Colonic mucosa (tissue), 4 donors: ENCODE results near the gene BANK1. TPM values are rescaled to one million over a fixed set of nuclear protein-coding genes. Genes with fewer than 3 reads are reported as not detected.

ENCODE experiments used
- DNase-seq: peaks from one replicate; pipeline ENCODE4 v3.0.0-alpha.2; 2020
- H3K27ac ChIP-seq: fragments of 200-600 bp; one replicate; pipeline ENCODE4 v1.8.0; 2021
- H3K27me3 ChIP-seq: fragments of 200-600 bp; one replicate; pipeline ENCODE4 v1.8.0; 2021
- H3K36me3 ChIP-seq: fragments of 200-600 bp; one replicate; pipeline ENCODE4 v1.8.0; 2021
- H3K4me1 ChIP-seq: fragments of 200-600 bp; one replicate; pipeline ENCODE4 v1.8.0; 2021; ENCODE audit warnings: mild to moderate bottlenecking
- H3K4me3 ChIP-seq: fragments of 200-600 bp; one replicate; pipeline ENCODE4 v1.8.0; 2021
- H3K9ac ChIP-seq, 2 donors: one replicate each; pipeline ENCODE4 v1.7.0; 2013; ENCODE audit warnings: control low read depth in 2 of 2, low read depth in 2 of 2, low read length in 2 of 2
- H3K9me3 ChIP-seq: fragments of 200-600 bp; one replicate; pipeline ENCODE4 v1.8.0; 2021
- intact Hi-C: fragments of 100-400 bp; cut with DNase I; formaldehyde crosslinking; loops from one replicate; pipeline ENCODE4 v1.14.1; 2022
- total RNA-seq, 2 donors: library from RNA; stranded (reverse); fragmentation: NEBNext Ultra II Directional in 1 of 2; extraction: Animal tissue kit (Norgen Biotek cat#: 25700) in 1 of 2; gene quantifications; one replicate each; pipeline ENCODE4 v1.2.1, GENCODE V29; 2021
- TF ChIP-seq, protein P1 (sequence below): fragments of 200-600 bp; IDR thresholded peaks from one replicate; pipeline ENCODE4 v1.8.0; 2022; ENCODE audit warnings: antibody characterized with exemption, mild to moderate bottlenecking
- donor health status: healthy.
- donor health status: DM: no; HTN: no; CAD: no.
- donor health status: DM: no; HTN: no; CAD: no.

The BANK1 gene
- total RNA-seq, 2 donors from 2014 or later = 0.82 to 1.2 TPM

DNA sequence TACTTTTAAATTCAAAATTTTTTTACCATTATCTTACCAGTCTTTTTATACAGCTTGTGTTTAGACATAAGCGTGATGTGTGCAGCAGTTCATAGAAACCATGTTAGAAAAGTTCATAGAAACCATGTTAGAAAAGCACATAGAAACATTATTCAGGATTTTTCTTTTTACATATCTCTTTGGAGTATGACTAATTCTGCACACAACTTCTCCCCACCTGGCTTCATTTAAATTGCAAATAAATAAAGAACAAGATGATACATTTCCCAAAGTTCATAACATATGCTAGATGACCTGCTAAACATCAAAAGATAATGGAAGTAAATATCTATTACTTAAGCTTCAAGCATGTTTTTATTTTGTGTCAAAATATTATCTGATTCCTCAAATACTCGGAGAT lies 201.9 kb downstream of the BANK1 start:
- TF ChIP-seq, protein P1, sequence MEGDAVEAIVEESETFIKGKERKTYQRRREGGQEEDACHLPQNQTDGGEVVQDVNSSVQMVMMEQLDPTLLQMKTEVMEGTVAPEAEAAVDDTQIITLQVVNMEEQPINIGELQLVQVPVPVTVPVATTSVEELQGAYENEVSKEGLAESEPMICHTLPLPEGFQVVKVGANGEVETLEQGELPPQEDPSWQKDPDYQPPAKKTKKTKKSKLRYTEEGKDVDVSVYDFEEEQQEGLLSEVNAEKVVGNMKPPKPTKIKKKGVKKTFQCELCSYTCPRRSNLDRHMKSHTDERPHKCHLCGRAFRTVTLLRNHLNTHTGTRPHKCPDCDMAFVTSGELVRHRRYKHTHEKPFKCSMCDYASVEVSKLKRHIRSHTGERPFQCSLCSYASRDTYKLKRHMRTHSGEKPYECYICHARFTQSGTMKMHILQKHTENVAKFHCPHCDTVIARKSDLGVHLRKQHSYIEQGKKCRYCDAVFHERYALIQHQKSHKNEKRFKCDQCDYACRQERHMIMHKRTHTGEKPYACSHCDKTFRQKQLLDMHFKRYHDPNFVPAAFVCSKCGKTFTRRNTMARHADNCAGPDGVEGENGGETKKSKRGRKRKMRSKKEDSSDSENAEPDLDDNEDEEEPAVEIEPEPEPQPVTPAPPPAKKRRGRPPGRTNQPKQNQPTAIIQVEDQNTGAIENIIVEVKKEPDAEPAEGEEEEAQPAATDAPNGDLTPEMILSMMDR = no peak
- no peaks in the 10 kb centered on the region for H3K9me3 ChIP-seq
- no peaks in the 10 kb centered on the region for H3K4me1 ChIP-seq
- no peak overlapping the region for H3K4me3 ChIP-seq
- no peak overlapping the region for H3K9ac ChIP-seq
- DNase-seq = no peak
- no peaks in the 10 kb centered on the region for H3K27me3 ChIP-seq
- H3K36me3 ChIP-seq = no peaks in the 10 kb centered on the region
- intact Hi-C loops = no loop called here
- H3K27ac ChIP-seq = no peak overlapping the region

DNA sequence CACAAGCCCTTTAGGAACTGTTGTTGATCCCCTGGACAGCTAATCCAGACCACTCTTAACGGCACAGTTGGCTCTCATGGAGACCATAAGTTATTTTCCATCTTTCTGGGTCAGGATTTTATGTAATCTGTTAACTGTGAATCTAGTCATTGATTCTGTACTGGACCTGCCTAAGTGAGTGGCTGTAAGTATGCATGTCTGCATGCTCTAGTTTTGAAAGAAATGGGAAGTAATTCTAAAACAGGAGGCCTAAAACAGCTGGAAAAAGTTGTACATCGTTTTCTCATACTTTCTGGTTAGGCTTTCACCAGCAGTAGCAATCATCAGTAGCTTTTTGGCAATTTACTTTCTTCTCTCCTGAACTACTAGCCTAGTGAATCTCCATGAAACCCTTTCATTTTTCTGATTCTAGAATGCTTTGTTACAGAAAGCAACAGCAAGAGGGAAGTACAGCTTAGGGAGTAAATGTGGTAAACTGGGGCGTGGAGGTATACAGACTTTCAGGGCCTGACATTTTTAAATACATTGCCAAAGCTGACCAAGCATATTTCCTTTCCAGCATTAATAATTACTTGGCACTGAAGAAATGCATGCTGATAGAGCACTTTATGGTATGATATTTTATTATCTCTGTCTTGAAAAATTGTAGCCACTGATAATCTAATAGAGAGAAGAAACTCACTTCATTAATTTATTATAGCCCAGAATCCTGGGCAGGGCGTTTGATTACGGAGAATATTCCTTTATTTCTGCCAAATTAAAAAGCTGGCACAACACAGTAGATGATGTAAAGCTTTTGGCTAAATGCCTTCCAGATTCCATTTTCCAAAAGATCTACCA lies 202.7 kb downstream of the BANK1 start:
- Histone ChIP-seq H3K9me3 (no peaks in the 10 kb centered on the region), H3K4me3 (no peak overlapping the region), H3K4me1 (no peaks in the 10 kb centered on the region), H3K27me3 (no peaks in the 10 kb centered on the region), H3K27ac (no peak overlapping the region), H3K36me3 (no peaks in the 10 kb centered on the region), H3K9ac (no peak overlapping the region)
- intact Hi-C loops = no loop called here
- TF ChIP-seq, protein P1 = no peak
- DNase-seq = no peak

DNA sequence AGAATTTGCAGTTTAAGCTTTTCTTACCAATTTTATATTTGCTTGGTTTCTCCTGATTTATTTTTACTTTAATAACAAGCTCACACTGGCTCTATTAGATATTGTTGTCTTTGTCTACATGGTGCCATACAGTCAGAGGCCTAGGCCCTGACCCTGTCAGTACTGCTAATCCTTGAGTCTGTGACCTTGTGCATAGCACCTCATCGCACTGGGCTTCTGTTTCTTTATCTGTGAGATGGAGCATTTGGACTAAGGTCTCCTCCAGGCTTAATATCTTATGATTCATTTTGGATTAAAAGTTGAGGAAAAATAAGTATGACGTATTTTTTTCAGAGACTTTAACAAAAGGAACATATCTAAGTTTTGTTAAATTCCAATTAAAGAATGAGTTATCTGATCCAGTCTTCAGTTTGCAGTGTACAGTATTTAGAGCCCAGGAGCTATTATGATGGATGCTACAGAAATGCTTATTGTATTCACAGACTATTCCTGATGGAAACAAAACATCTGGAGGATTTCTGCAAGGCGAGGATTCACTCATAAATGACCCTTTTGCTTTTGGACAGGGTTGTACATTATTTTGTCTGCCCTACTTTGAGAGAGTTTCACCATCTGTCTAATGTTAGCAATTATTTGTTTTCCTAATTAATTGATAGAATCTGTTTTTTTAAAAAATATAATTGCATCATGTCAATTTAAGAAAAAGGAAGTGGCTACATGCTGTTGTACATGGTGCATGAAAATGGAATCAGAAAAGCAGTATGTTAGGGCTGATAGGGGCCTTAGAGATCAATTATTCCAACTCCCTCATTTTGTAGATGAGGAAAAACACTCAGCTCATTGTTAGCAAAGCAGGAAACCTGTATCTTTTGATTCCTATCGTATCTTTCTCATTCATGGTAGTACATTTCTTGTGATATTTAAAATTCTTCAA lies 203.6 kb downstream of the BANK1 start:
- TF ChIP-seq, protein P1 = no peak

GRCh38 chr4:102007959-102008425 lies 217.5 kb downstream of the BANK1 start:
- Histone ChIP-seq H3K9ac (no peak overlapping the region), H3K27ac (no peak overlapping the region), H3K4me3 (no peak overlapping the region), H3K9me3 (no peaks in the 10 kb centered on the region), H3K4me1 (no peaks in the 10 kb centered on the region), H3K36me3 (no peaks in the 10 kb centered on the region), H3K27me3 (no peaks in the 10 kb centered on the region)
- intact Hi-C loops = no loop called here
- no peak for DNase-seq
- TF ChIP-seq, protein P1 = no peak

More for the DNA sequence above, 203.6 kb downstream of the BANK1 start:
- Histone ChIP-seq H3K9ac (no peak overlapping the region), H3K27me3 (no peaks in the 10 kb centered on the region), H3K4me3 (no peak overlapping the region), H3K9me3 (no peaks in the 10 kb centered on the region), H3K36me3 (no peaks in the 10 kb centered on the region), H3K4me1 (no peaks in the 10 kb centered on the region), H3K27ac (no peak overlapping the region)
- intact Hi-C loops = no loop called here
- no peak for DNase-seq

GRCh38 chr4:102008711-102009110 lies 218.2 kb downstream of the BANK1 start:
- no peak overlapping the region for H3K9ac ChIP-seq
- H3K4me1 ChIP-seq = no peaks in the 10 kb centered on the region
- TF ChIP-seq, protein P1 = no peak
- no peak overlapping the region for H3K27ac ChIP-seq
- H3K27me3 ChIP-seq = no peaks in the 10 kb centered on the region
- H3K4me3 ChIP-seq = no peak overlapping the region
- no peaks in the 10 kb centered on the region for H3K9me3 ChIP-seq
- DNase-seq = no peak
- no peaks in the 10 kb centered on the region for H3K36me3 ChIP-seq
- intact Hi-C loops = no loop called here
